ENCODE data around the gene HIPK4.
A peak's percentile ranks its signal among the peaks of the same experiment; 100 is the strongest.

The HIPK4 gene

DNA sequence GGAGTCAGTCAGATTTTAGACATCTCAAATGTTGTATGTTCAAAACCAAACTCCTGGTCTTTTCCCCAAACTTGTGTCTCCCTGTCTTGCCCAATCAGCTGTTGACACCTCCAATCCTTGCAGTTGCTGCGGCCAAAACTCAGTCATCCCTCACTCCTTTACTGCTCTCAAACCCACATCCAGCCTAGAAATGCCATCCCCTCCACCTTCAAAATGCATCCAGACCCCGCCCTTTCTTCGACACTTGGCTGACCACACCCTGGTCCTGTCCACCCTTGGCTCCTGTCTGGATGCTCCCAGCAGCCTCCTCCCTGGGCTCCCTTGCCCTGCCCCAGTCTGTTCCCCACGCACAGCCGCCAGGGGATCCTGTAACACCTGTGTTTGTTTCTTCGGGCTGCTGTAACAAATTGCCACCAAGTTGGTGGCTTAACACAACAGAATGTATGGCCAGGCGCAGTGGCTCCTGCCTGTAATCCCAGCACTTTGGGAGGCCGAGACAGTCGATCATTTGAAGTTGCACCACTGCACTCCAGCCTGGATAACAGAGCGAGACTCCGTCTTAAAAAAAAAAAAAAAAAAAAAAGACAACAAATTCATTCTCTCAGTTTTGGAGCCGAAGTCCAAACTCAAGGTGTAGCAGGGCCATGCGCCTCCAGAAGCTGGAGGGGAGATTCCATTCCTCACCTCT lies 29.8 kb downstream of the HIPK4 start:
- H3K4me3 ChIP-seq (ENCODE audit: low read length) = no peak overlapping the region
- H3K9me3 ChIP-seq (ENCODE audit: insufficient read depth, low read depth, low read length) = no peaks in the 10 kb centered on the region
- WGBS = 90% methylated on average over 13 of the region's 13 CpGs
- H3K27me3 ChIP-seq (ENCODE audit: insufficient read depth, low read length) = no peaks in the 10 kb centered on the region
- H3K36me3 ChIP-seq (ENCODE audit: insufficient read depth, low read length) = peaks cover 2% of the 10 kb centered on the region; the same call in 1 of the 2 replicates
- peaks cover 3% of the 10 kb centered on the region; the same call in 1 of the 2 replicates for H3K4me1 ChIP-seq (ENCODE audit: insufficient read depth, low read length)
- no peak overlapping the region; the same call in 1 of the 2 replicates for H3K9ac ChIP-seq (ENCODE audit: low read depth, low read length)
- H3K27ac ChIP-seq (ENCODE audit: low read depth, low read length) = no peak overlapping the region

DNA sequence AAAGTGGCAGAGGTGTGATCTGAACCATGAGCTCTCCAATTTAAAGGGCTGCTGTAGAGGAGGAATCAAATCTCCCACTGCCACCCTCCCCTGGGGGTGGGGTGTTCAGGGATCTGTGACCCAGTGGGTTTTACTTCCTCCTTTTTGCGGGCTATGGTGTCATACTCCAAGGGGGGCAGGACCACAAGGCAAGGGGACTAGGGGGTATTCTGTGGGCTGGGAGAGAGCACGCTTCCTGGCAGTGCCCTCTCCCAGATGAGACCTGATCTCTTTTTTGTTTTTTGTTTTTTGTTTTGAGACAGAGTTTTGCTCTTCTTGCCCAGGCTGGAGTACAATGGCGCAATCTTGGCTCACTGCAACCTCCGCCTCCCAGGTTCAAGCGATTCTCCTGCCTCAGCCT lies 31.2 kb downstream of the HIPK4 start:
- Histone ChIP-seq H3K4me3 (ENCODE audit: low read length) (no peak overlapping the region), H3K27me3 (ENCODE audit: insufficient read depth, low read length) (no peaks in the 10 kb centered on the region), H3K9ac (ENCODE audit: low read depth, low read length) (no peak overlapping the region), H3K36me3 (ENCODE audit: insufficient read depth, low read length) (peaks cover 2% of the 10 kb centered on the region; the same call in 1 of the 2 replicates), H3K27ac (ENCODE audit: low read depth, low read length) (no peak overlapping the region), H3K9me3 (ENCODE audit: insufficient read depth, low read depth, low read length) (no peaks in the 10 kb centered on the region), H3K4me1 (ENCODE audit: insufficient read depth, low read length) (no peaks in the 10 kb centered on the region)
- WGBS = 96% methylated on average over 3 of the region's 5 CpGs

DNA sequence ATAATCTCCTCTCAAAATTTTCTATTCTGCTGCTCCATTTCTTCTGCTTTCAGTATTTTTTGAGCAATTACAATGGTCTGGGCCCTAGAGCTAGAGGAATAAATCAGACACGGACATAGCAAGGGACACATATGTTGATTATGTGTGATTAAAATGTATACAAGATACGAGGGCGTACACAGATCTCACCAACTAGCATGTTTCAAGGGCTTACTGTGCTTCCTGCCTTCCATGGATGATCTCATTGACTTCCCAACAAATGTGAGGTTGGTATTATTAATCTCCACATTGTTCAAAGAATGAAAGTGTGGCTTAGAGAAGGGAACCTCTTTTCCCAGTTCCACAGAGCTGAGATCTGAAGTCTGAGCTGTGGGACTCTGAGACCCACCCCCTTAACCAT lies 32.3 kb downstream of the HIPK4 start:
- Histone ChIP-seq H3K9ac (ENCODE audit: low read depth, low read length) (no peak overlapping the region), H3K27ac (ENCODE audit: low read depth, low read length) (no peak overlapping the region), H3K27me3 (ENCODE audit: insufficient read depth, low read length) (no peaks in the 10 kb centered on the region), H3K9me3 (ENCODE audit: insufficient read depth, low read depth, low read length) (no peaks in the 10 kb centered on the region), H3K4me1 (ENCODE audit: insufficient read depth, low read length) (no peaks in the 10 kb centered on the region), H3K4me3 (ENCODE audit: low read length) (no peak overlapping the region), H3K36me3 (ENCODE audit: insufficient read depth, low read length) (peaks cover 2% of the 10 kb centered on the region; the same call in 1 of the 2 replicates)
- 98% methylated on average over 2 of the region's 3 CpGs for WGBS

DNA sequence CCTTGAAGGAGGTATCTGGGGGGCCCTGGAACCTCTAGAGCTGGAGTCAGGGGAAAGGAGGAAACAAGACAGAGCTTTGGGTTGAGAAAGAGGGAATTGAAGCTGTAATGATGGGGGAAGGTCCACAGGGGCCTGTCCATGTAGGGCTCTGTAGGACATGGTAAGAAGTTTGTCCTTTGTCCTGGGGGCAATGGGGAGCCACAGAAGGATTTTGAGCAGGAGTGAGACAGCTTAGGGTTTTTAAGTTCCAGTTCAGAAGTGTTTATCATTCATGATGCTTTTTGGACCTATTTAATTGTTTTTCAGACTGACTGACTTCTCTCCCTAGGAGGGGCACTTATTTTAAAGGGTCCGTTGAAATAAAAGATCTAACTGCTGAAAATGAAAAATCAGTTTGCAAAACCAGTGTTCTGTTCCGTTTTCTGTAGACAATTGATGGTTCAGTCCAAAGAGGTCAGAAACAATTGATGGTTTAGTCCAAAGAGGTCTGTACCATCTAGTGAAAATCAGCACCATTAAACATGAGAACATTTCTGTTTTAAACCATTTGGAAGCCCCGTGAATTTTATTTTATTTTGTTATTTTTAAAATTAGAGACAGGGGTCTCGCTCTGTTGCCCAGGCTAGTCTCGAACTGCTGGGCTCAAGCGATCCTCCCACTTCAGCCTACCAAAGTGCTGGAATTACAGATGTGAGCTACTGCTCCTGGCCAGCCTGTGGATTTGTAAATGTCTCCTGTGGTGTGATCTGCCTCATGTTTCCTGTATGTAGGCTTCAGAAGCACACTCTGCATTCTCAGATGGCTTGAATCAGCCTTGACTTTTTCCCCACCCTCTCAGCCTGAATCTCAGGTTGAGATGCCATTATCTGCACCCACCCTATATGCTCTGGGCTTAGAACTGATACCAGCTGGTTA lies 33.0 kb downstream of the HIPK4 start:
- 90% methylated on average over 5 of the region's 6 CpGs for WGBS
- H3K9me3 ChIP-seq (ENCODE audit: insufficient read depth, low read depth, low read length) = no peaks in the 10 kb centered on the region
- no peak overlapping the region for H3K4me3 ChIP-seq (ENCODE audit: low read length)
- no peaks in the 10 kb centered on the region for H3K27me3 ChIP-seq (ENCODE audit: insufficient read depth, low read length)
- no peaks in the 10 kb centered on the region for H3K4me1 ChIP-seq (ENCODE audit: insufficient read depth, low read length)
- H3K9ac ChIP-seq (ENCODE audit: low read depth, low read length) = no peak overlapping the region
- no peak overlapping the region for H3K27ac ChIP-seq (ENCODE audit: low read depth, low read length)
- peaks cover 2% of the 10 kb centered on the region; the same call in 1 of the 2 replicates for H3K36me3 ChIP-seq (ENCODE audit: insufficient read depth, low read length)

DNA sequence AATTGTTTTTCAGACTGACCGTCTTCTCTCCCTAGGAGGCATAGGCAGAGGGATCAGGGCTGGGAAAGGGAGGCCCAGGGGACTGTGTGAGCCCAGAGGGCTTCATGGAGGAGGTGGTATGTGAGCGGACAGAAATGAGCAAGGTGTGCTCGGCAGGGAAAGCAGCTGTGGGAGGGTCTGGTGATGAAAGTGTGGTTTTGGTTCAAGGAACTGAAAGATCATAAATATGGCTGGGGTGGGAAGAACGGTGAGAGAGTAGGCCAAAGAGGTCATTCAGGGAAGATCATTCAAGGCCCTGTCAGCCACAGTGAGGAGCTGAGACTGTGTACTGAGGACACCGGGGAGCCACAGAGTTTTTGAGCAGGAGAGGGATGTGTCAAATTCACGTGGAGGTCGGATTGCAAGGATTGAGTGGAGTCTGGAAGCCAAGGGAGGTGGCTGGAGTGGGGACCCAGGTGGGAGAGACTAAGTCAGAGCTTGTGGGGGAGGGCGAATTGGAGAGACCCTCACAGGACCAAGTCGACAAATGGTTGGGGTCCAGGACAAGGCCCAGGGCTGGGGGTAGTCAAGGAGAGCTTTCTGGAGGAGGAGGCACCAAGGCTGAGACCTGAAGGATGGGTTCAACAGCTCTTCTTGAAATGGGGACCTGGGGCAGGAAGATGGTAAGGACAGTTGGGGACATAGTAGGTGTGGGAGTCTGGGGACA lies 33.9 kb downstream of the HIPK4 start:
- no peak overlapping the region for H3K9ac ChIP-seq (ENCODE audit: low read depth, low read length)
- no peak overlapping the region for H3K27ac ChIP-seq (ENCODE audit: low read depth, low read length)
- no peaks in the 10 kb centered on the region for H3K27me3 ChIP-seq (ENCODE audit: insufficient read depth, low read length)
- H3K4me1 ChIP-seq (ENCODE audit: insufficient read depth, low read length) = no peaks in the 10 kb centered on the region
- no peaks in the 10 kb centered on the region for H3K9me3 ChIP-seq (ENCODE audit: insufficient read depth, low read depth, low read length)
- peaks cover 2% of the 10 kb centered on the region; the same call in 1 of the 2 replicates for H3K36me3 ChIP-seq (ENCODE audit: insufficient read depth, low read length)
- no peak overlapping the region for H3K4me3 ChIP-seq (ENCODE audit: low read length)
- 90% methylated on average over 9 of the region's 9 CpGs for WGBS

DNA sequence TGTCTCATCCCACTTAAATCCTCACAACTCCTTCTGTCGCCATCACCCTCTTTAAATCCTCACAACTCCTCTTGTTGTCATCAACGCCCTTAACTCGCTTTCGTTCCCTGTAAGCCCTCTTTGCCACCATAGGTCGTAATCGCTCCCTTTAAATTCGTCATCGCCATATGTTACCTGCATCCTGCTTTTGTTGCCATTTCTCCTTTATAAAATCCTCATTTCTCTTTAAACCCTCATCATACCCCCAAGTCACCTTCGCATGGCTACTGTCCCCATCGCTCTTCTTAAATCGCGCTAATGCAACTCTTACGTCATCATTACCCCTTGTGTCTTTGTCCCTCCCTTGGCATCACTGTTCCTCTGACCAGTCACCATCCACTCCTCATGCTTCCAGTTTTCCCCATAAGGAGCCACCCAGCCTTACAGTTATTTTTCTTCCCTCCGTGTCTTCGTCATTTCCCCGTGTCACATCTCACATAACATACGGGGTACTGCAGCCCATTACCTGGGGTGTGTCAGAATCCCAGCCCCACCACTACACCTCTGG lies 40.9 kb downstream of the HIPK4 start:
- no peaks in the 10 kb centered on the region for H3K9me3 ChIP-seq (ENCODE audit: insufficient read depth, low read depth, low read length)
- no peak overlapping the region for H3K27ac ChIP-seq (ENCODE audit: low read depth, low read length)
- H3K4me3 ChIP-seq (ENCODE audit: low read length) = peak overlapping the region; percentile 89
- H3K9ac ChIP-seq (ENCODE audit: low read depth, low read length) = peak overlapping the region; percentile 67; the same call in 1 of the 2 replicates
- 16% methylated on average over 17 of the region's 17 CpGs for WGBS
- peaks cover 7% of the 10 kb centered on the region; the same call in 1 of the 2 replicates for H3K4me1 ChIP-seq (ENCODE audit: insufficient read depth, low read length)
- no peaks in the 10 kb centered on the region for H3K36me3 ChIP-seq (ENCODE audit: insufficient read depth, low read length)
- no peaks in the 10 kb centered on the region for H3K27me3 ChIP-seq (ENCODE audit: insufficient read depth, low read length)

DNA sequence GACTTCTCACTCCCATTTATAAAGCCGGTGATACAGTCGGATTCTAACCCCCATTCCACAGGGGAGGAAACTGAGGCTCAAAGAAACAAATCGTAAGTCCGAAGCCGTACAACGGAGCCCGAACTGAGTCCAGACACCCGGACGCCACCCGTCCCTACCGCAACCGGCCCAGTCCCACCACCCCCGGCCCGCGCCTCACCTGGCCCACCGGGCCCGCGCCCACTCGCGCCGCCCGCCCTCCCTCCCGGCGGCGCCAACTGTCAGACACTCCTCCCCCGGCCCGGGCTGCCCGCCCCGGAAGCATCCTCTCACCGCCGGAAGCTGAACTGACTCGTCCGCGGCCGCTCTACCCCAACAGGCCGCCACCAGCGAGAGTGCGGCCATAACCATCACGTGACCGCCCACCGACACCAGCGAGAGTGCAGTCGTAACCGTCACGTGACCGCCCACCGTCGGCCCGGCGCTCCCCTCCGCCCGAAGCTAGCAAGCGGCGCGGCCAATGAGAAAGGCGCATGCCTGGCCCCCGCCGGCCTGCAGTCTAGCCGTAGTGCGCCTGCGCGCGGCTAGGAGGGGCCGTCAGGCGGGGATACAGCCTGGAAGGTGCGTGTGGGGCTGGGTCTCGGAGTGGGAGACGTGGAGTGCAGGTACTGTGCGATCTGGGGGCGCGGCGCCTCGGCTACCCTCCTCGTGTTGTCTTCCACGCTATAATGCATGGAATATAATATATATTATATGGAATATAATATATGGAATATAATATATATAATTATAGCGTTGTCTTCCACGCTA lies 41.7 kb downstream of the HIPK4 start, which contains the start of the genes C19orf47 and PLD3:
C19orf47 (minus strand) TSS at position 273 of the 789 bp plus-strand sequence. CDS start 6,540 bp downstream, outside the sequence.
PLD3 (plus strand) TSS at position 571 of the 789 bp plus-strand sequence. CDS start 17,789 bp downstream, outside the sequence.
- H3K4me3 ChIP-seq (ENCODE audit: low read length) = peak within 1 kb of the TSS; percentile 89
- H3K27me3 ChIP-seq (ENCODE audit: insufficient read depth, low read length) = no peaks in the 10 kb centered on the region
- WGBS = under 1% methylated on average over 70 of the region's 77 CpGs
- H3K4me1 ChIP-seq (ENCODE audit: insufficient read depth, low read length) = peaks cover 7% of the 10 kb centered on the region; the same call in 1 of the 2 replicates
- H3K9ac ChIP-seq (ENCODE audit: low read depth, low read length) = peak within 1 kb of the TSS; percentile 67; the same call in 1 of the 2 replicates
- no peaks in the 10 kb centered on the region for H3K36me3 ChIP-seq (ENCODE audit: insufficient read depth, low read length)
- no peaks in the 10 kb centered on the region for H3K9me3 ChIP-seq (ENCODE audit: insufficient read depth, low read depth, low read length)
- no peak within 1 kb of the TSS for H3K27ac ChIP-seq (ENCODE audit: low read depth, low read length)

DNA sequence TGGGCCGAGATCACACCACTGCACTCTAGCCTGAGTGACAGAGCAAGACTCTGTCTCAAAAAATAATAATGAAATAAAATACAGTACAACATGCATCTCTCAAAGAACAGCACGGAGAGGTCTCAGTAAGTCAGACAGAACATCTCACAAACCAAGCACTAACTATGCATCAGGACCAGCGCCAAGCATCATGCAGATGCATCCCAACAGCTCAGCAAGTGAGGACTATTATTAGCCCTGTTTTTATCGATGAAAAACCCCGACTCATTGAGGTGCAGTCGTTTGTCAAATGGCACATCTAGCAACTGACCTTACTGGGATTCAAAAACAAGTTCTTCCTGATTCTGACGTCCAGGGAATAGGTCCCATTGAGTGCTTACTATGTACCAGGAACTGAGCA lies 45.6 kb downstream of the HIPK4 start:
- no peak overlapping the region for H3K9ac ChIP-seq (ENCODE audit: low read depth, low read length)
- WGBS = 92% methylated on average over 7 of the region's 7 CpGs
- no peaks in the 10 kb centered on the region for H3K27me3 ChIP-seq (ENCODE audit: insufficient read depth, low read length)
- H3K36me3 ChIP-seq (ENCODE audit: insufficient read depth, low read length) = peaks cover 8% of the 10 kb centered on the region; the same call in 1 of the 2 replicates
- H3K4me1 ChIP-seq (ENCODE audit: insufficient read depth, low read length) = peaks cover 7% of the 10 kb centered on the region; the same call in 1 of the 2 replicates
- H3K27ac ChIP-seq (ENCODE audit: low read depth, low read length) = no peak overlapping the region
- H3K4me3 ChIP-seq (ENCODE audit: low read length) = no peak overlapping the region
- no peaks in the 10 kb centered on the region for H3K9me3 ChIP-seq (ENCODE audit: insufficient read depth, low read depth, low read length)

DNA sequence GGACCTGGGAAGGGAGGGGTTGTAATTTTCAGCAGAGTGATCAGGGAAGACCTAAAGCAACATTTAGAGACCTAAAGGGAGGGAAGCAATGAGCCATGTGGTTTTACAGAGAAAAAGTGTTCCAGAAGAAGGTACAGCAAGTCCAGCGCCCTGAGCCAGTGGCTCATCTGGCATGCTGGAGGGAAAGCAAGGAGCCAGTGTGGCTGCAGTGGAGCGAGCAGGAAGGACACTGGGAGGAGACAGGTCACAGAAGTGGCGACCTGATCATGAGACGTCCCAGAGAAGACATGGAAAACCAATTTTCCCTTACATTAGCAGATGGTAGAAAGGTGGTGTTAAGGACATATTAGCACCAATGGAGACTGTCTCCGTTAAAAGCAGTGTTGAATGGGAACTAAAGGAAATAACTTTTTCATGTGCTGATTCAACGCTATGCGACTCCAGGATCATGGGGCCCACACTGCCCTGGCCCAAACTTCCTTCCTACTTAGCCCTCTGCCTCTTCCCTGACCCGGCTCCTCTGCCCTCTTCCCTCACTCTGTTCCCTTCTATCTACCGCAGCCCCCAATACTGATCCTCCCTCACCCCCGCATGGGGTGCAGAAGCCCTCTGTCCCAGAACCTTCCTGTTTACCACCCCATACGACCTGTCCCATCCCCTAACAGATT lies 47.2 kb downstream of the HIPK4 start:
- H3K27me3 ChIP-seq (ENCODE audit: insufficient read depth, low read length) = no peaks in the 10 kb centered on the region
- H3K36me3 ChIP-seq (ENCODE audit: insufficient read depth, low read length) = peaks cover 15% of the 10 kb centered on the region; the same call in 1 of the 2 replicates
- no peak overlapping the region for H3K9ac ChIP-seq (ENCODE audit: low read depth, low read length)
- H3K4me1 ChIP-seq (ENCODE audit: insufficient read depth, low read length) = 0 out of 2 replicates have a peak, but pooled peaks cover 4% of the 10 kb centered on the region
- H3K27ac ChIP-seq (ENCODE audit: low read depth, low read length) = no peak overlapping the region
- no peaks in the 10 kb centered on the region for H3K9me3 ChIP-seq (ENCODE audit: insufficient read depth, low read depth, low read length)
- no peak overlapping the region for H3K4me3 ChIP-seq (ENCODE audit: low read length)
- 93% methylated on average over 9 of the region's 11 CpGs for WGBS
